Stimulated activated CD4-positive, alpha-beta T cell treated with anti-CD3 and anti-CD28 coated beads, Interleukin-15, amount 100 ng/mL, for 48 hours (primary cell): ENCODE results near the gene BCAP29.
"Not testable (repeated sequence)": the region's sequence is repeated elsewhere in the genome, so short reads cannot be mapped to it uniquely, and the experiment has no call there.

Experiments used
- DNase-seq, 2 donors: peaks; one replicate each; pipeline ENCODE4 v3.0.0-alpha.2; 2020; ENCODE audit warnings: low read depth in 2 of 2

Gene BCAP29

GRCh38 chr7:107627002-107627401, 47.0 kb downstream of the BCAP29 start:
- no peak for DNase-seq

DNA sequence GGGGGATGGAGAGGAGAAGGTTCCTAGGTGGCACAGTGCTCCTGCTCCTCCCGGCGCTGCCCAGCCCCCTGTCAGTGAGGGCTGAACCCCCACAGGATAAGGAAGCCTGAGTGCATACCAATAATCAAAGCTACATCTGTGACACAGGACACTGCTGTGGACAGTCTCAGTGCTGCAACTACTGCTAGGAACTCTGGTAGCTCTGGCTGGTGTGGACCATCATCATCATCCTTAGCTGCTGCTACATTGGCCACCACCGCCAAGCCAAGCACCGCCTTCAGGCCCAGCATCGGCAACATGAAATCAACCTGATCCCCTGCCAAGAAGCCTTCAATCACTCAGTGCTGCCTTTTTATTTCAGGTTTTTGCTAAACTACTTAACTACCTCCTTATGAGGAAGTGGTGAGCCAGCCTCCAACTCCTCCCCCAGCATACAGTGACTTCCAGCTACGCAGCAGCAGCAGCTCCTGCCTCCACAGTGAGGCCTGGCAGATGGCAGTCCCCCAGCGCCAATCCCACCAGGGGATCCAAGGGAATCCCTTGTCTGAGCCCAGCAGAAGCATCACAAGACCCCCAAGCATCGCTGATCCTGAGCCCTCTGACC, 48.5 kb downstream of the BCAP29 start:
- no peak for DNase-seq

GRCh38 chr7:107630342-107630741, 50.3 kb downstream of the BCAP29 start:
- no peak for DNase-seq

DNA sequence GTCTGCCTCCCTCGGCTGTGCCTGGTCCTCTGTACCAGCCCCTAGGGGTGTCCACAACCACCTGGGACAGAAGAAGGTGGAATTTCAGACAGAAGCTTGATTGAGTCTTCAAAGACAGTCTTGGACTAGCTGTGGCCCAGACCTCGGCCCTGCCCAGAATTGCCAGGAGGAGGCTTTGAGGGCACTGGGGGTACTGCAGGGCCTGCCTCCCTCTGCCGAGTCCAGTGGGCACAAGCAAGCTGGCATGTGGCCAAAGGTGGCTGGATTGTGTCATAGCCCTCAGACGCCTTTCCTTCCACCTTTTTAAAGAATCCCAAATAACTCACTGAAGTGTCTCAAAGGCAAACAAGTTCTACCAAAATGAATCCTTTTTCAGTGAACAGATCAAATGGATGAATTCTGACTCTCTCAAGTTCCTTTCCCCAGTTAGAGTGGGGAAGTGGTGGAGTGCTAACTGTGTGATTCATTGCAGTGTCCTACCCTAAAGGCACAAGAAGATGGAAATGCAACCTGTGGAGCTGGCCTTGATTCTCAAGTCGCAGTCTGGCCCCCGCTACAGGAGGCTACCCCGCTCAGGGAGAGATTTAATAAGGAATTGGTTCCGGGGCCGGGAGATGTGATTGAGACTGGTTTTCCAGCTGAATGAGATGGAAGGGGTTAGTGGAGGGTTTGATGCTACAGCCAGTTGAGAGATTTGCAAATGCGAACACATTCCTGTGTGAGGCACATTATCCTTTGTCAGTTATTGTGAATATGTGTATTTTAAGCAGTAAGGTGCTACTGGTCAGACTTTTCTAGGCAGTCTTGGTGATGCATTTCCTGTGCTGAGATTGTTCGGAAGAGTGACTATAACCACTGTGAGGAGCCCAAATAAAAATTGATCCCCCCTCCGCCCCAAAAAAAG, 51.8 kb downstream of the BCAP29 start:
- DNase-seq = no peak

GRCh38 chr7:107632492-107632865, 52.4 kb downstream of the BCAP29 start:
- no peak for DNase-seq

DNA sequence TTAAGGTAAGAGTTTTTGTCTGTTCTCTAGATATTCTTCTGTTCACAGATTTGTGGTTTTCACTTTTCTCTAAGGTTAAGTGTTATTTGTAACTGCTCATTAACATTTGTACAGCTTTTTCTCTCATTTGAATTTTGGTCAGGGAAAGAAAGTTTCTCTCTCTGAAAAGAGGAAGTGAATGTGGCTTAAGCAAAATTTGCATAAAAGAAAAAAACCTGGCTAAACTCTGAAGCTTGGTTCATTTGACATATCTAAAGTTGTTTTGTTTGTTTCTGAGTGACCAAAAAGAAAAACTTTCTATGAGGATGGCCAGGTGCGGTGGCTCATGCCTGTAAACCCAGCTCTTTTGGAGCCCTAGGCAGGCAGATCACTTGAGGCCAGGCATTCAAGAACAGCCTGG, 58.5 kb downstream of the BCAP29 start:
- DNase-seq = no peak

DNA sequence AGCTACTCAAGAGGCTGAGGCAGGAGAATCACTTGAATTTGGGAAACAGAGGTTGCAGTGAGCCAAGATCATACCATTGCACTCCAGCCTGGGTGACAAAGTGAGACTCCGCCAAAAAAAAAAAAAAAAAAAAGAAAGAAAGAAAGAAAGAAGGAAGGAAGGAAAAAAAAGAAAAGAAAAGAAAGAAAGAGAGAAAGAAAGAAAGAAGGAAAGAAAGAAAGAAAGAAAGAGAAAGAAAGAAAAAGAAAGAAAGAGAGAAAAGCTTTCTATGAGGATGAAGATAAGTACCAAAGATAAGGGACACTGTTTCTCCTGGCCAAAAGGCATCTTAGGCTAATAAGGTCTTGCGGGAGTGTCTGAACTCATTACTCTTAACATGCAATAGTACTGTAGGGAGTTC, 59.0 kb downstream of the BCAP29 start:
- DNase-seq = not testable (repeated sequence)

GRCh38 chr7:107641676-107642075, 61.6 kb downstream of the BCAP29 start:
- DNase-seq = no peak

DNA sequence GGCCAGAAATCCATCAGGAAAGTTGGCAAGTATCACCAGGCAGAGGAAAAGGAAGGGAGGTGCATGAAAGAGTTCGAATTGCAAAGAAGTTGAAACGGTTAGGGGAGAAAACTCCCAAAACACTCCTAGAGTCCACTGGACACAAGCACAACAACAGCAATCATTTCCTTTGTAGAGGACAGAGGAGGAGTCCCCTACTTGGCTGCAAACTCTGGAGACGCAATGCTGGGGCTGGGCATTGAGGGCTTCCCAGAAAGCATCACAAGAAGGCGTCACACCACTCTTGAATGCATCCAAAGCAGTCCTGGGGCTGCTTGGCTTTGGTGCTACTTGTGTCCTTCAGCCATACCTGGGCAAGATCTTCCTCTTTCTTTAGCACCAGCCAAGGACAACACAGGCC, 62.5 kb downstream of the BCAP29 start:
- DNase-seq = no peak

DNA sequence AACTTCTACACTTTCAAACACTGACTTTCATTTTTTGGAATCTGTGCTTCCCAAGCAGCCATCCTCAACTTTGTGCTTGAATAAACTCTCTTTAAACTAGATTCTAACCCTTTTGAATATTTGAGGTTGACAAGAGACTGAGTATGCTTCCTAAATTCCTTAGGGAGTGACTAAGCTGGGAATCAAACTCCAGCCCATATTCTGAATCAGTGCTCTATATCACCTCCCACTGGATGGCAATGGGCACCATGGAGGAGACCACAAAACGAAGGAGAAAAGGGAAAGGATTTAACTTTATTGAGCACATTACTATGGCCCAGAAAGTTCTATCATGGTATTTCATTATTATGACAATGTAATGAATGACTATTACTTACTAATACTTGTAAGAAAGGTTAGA, 63.4 kb downstream of the BCAP29 start:
- DNase-seq = no peak

- DNase-seq = no peak
Measured at GRCh38 chr7:107643938-107644308, 63.9 kb downstream of the BCAP29 start.

DNA sequence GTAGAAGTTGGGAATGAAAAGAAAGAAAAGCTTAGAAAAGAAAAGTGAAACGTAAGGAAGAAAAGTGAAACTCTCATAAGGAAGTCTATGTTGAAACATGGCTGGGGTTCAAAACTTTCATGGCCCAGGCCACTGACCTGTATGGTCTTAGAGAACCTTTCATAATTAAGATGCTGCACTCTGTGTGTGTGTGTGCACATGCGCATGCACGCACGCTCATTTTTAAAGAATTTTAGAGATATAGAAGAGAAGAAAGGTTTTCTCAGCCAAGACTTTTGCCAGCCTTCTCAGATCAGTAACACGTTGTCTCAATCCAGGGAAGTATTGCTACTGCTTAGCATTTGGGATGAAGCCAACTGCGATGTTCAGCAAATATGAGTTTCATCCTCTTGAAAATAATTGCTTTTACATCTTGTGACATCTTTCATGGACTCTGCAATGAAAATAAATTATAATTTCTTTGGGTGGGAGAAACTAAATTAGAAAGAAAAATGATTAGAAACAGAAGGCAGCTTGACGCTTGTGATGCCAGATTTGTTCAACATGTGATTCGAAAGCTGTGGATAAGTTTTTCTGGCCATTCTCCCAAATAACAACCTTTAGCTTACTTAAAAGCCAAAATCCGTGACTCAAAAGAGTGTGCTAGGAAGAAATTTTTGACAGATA, 64.4 kb downstream of the BCAP29 start:
- DNase-seq = no peak

GRCh38 chr7:107652642-107653041, 72.6 kb downstream of the BCAP29 start:
- DNase-seq = no peak

- no peak for DNase-seq
Measured at GRCh38 chr7:107658467-107658866, 78.4 kb downstream of the BCAP29 start.

DNA sequence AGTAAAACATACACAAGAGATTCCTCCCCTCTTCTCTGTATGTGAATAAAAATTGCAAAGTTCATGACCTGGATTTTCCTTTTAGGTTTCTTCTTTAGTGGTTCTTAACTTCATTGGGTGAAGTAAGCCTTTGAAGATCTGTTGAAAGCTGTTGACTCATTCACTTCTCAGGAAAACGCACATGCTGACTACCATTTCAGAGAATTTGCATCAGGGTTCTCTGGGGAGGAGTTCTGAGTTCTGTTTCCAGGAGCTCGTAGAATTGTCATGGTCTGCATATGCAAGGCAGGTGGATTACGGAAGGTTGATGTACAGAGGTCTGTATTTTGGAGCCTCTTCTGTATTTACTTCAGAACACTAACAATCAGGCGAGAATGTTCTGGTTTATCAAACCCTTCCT, 79.6 kb downstream of the BCAP29 start:
- DNase-seq = peak; percentile 31 to 41

DNA sequence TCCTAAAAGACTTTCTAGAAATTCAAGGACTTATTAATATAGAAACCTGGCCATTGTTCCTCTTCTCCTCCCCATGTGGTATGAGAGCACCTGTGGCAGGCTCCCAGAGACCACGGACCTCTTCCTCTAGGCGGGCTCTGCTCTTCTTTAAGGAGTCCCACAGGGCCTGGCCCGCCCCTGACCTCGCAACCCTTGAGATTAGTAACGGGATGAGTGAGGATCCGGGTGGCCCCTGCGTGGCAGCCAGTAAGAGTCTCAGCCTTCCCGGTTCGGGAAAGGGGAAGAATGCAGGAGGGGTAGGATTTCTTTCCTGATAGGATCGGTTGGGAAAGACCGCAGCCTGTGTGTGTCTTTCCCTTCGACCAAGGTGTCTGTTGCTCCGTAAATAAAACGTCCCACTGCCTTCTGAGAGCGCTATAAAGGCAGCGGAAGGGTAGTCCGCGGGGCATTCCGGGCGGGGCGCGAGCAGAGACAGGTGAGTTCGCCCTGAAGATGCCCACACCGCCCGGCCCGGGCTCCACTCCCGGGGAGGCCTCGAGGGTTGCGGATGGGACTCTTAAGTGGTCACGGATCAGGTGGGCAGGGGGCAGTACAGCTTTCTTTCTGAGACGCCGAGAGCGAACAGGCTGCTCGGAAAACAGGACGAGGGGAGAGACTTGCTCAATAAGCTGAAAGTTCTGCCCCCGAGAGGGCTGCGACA, 80.5 kb downstream of the BCAP29 start, which contains the start of gene SLC26A4:
TSS of gene SLC26A4 (plus strand) at position 448 of the 700 bp plus-strand sequence. CDS start 814 bp downstream, outside the sequence.
- DNase-seq = peak; percentile 28 to 30

- peak; percentile 33 to 39 for DNase-seq
Measured at GRCh38 chr7:107661081-107661864, 81.2 kb downstream of the BCAP29 start.

GRCh38 chr7:107661865-107662379, 81.9 kb downstream of the BCAP29 start:
- no peak for DNase-seq

GRCh38 chr7:107663196-107663595, 83.2 kb downstream of the BCAP29 start:
- no peak for DNase-seq

GRCh38 chr7:107666790-107667189, 86.7 kb downstream of the BCAP29 start:
- DNase-seq = no peak

DNA sequence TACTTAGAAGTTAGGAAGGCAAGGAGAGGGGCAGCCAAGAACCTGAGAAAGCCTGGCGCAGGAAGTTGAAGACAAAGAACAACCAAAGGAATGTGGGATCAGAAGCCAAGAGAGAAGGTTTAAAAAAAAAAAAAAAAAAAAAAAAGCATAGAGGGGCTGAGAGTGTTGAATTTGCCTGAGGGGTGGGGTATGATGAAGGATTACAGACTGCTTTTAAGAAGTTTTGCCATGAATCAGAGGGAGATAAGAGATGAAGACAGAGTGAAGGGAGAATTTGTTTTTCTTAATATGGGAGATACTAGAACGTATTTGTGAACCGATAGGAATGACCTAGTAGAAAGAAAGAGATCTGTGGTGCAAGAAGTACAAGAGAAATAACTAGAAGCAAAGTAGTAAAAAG, 87.3 kb downstream of the BCAP29 start:
- DNase-seq = no peak
